HG02885 (cell line): ENCODE measurements around the gene ZNF511.

Experiments
- ATAC-seq: cut with Tn5 transposase; IDR thresholded peaks from one replicate; pipeline ENCODE4 v1.9.1; 2021; ENCODE audit warnings: mild to moderate bottlenecking; ENCODE audit not compliant: unreplicated experiment, poor library complexity

Gene ZNF511

DNA sequence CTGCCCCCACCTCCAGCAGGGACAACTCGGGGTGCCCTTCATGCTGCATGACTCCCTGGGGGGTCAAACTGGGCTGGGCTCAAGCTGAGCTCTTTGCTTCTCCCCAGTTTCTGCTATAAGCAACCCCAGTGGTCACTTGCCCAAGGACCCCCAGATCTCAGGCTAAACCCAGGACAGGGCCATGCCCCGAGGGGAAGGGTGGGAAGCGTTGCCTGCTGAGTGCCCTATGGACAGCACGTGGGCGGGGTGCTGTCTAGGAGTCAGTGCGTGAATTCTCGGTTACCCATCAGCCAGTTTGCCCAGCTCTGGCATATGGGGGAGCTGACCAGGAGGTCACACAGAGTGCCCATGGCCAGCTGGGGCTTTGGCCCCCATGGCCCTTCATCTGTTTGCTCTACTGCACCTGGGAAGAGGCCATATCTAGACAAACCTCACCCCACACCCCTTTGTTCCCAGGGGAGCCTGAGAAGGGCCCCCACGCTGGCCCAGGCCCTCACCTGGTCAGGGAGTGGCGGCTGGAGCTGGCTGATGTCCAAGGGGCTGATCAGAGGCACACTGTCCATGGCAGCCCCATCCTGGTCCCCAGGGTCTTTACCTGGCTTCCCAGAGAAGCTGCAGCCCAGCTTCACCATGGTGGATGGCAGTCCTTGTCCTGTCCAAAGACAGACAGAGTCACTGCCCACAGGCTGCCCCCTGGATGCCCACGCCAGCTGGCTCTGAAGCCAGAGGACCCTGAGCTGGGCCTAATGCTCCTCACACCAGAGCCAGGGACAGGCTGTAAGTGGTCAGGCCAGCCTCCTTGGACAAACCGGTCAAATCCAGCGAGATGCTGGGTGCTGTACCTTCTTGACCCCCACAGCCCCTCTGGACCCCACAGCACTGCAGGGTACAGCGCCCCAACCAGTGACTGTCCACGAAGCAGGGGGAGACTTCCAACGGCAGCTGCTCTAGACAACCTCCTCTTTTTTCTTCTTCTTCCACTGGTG is 19.9 kb downstream of the ZNF511 start:
- ATAC-seq, result no peak

GRCh38 chr10:133329491-133330202 is 20.9 kb downstream of the ZNF511 start:
- ATAC-seq, result peak; percentile 85

DNA sequence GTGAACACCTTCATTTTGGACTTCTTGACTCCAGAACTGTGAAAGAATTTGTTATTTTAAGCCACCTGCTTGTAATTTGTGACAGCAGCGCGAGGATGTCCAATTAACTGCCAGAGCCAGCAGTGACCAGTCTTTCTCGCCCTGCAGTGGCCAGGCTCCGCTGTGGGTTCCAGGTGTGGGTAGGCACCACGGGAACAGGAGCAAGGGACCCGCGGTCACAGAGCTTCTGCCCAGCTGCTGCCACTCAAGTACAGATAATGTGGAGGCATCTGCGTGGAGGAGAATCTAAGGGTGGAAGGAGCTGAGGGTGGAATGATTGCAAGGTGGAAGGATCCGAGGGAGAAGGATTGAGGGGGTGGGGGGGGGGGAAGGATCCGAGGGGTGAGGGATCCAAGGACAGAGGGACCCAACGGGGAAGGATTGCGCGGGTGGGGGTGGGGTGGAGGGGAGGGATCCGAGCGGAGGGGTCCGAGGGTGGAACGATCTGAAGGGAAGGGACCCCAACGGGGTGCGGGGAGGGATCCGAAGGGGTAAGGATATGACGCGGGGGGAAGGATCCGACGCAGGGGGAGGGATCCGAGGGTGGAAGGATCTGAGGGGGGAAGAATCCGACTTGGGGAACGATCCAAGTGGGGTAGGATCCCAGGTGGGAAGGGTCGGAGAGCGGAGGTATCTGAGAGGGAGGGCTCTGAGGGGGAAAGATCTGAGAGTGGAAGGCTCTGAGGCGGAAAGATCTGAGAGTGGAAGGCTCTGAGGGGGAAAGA is 24.4 kb downstream of the ZNF511 start:
- no peak for ATAC-seq

DNA sequence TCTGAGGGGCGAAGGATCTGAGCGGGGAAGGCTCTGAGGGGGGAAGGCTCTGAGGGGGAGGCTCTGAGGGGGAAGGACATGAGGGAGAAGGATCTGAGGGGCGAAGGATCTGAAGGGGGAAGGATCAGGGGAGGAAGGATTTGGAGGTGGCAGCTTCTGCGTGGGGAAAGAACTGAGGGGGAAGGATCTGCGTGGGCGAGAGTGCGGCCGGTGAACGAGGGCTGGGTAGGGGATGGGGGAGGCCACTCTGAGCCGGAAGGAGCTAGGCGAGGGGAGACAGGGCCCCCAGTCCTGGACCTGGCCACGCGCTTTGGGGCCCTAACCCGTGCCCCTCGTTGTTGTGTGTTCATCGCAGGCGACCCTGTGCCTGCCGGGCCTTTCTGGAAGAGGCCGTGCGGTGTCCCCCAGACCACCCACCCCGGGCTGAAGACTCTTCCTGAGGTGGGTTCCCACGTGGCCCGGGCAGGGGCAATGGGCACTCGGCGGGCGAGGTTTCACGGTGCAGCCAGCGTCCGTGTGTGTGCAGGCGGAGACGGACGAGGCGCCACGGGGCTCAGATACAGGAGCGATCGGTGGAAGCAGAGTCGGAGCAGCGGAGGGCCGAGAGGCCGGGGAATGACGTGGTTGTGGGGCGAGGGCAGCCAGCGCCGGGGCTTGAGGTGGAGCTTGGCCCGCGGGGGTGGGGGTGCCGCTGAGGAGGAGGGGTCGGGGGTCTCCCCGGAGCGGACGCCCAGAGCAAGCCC is 26.0 kb downstream of the ZNF511 start:
- ATAC-seq, result peak; percentile 13

GRCh38 chr10:133335246-133336117 is 26.8 kb downstream of the ZNF511 start:
- ATAC-seq, result peak; percentile 47

GRCh38 chr10:133336118-133336576 is 27.4 kb downstream of the ZNF511 start:
- no peak for ATAC-seq

- ATAC-seq, result no peak
Measured at GRCh38 chr10:133336577-133337369, 28.1 kb downstream of the ZNF511 start, which contains the start of gene CALY. Gene CALY (minus strand): TSS chr10:133336896. CDS start chr10:133328989, 7,907 bp downstream.

DNA sequence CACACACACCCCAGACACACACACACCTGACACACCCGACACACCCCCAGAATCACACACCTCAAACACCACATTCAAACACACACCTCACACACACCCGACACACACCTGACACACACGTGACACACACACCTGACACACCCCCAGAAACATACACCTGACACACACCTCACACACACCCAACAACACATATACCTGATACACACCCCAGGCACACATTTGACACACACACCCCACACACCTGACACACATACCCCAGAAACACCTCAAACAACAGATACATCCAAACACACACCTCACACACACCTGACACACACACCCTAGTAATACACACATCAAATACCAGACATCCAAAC is 28.6 kb downstream of the ZNF511 start:
- no peak for ATAC-seq

DNA sequence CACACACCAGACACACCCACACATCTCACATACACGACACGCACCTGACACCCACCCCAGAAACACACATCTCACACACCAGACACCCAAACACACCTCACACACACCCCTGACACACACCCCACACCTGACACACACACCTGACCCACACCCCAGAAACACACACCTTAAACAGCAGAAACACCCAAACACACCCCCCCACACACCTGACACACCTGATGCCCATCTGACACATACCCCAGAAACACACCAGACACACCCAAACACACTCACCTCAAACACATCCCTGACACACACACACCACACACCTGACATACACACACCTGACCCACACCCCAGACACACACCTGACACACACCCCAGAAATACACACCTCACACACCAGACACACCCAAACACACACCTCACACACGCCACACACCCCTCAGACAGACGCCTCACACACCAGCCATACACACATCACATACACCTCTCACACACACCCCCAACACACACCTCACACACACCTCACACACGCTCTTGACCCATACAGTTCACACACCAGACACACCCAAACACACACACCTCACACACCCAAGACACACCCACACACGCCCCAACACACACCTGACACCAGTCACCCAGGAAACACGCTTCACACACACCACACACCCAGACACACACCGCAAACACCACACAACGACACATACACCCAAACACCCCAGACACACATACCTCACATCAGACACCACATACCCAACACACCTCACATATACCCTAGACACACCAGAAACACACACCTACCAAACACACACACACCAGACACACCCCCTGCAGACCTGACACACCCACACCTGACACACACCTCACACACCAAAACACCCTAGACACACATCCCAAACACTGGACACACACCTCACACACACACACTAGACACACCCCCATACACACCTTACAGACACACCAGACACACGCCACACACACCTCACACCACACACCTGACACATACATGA is 29.7 kb downstream of the ZNF511 start:
- ATAC-seq, result no peak

- ATAC-seq, result no peak
Measured at GRCh38 chr10:133339708-133340380, 31.1 kb downstream of the ZNF511 start.

DNA sequence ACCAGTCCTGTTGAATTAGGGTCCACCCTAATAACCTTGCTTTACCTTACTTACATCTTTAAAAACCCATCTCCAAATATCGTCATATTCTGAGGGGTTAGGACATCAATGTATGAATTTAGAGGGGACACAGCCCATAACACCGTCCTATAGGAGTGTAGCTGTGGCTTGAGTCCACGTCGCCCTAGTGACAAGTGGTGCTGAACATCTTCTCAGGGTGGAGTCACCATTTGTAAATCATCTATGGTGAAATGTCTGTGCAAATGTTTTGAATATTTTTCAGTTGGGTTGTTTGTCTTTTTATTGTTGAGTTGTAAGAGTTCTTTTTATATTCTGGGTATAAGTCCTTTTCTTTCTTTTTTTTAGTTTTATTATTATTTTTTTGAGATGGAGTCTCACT is 33.3 kb downstream of the ZNF511 start:
- no peak for ATAC-seq

DNA sequence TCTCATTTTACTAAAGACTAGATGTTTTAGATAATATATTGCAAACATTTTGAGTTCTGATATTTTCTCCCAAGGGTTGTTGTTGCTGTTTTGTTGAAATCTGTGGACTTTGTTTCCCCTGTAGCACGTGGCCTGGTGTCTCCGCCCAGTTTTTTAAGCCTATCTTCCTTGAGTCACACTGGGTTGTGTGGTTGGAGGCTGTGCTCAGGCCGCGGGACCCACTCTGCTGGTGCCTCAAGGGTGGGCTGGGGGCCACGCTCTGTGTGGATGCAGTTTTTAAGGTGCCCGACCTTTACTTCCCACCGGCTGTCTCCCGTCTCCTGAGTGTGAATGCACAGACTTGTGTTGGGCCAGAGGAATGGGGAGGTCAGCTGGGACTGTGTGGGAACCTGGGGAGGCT is 34.2 kb downstream of the ZNF511 start:
- no peak for ATAC-seq

DNA sequence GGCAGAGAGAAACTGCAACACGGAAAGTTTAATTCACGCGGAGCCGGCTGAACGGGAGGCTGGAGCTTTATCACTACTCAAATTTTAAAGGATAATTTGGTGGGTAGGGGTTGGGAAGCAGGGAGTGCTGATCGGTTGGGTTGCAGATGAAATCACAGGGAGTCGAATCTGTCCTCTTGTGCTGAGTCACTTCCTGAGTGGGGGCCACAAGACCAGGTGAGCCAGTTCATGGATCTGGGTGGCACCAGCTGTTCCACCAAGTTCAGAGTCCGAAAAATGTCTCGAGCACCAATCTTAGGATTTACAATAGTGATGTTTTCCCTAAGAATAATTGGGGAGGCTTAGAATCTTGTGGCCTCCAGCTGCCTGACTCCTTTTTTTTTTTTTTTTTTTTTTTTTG is 34.8 kb downstream of the ZNF511 start:
- no peak for ATAC-seq

DNA sequence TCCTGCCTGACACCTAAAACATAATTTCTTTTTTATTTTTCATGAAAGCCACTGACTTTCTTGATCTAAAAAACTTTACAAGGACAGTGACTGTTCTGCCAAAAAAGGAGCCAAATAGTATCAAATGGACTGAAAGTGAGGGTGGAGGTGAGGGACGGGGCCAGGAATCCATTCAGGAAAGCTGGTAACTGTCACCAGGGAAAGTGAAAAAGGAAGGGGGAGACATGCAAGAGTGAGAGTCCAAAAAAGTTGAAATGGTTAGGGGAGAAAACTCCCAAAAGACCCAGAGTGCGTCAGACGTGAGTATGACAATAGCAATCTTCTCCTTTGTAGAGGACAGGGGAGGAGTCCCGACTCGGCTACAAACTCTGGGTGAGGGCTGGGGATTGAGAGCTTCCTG is 35.5 kb downstream of the ZNF511 start:
- no peak for ATAC-seq

DNA sequence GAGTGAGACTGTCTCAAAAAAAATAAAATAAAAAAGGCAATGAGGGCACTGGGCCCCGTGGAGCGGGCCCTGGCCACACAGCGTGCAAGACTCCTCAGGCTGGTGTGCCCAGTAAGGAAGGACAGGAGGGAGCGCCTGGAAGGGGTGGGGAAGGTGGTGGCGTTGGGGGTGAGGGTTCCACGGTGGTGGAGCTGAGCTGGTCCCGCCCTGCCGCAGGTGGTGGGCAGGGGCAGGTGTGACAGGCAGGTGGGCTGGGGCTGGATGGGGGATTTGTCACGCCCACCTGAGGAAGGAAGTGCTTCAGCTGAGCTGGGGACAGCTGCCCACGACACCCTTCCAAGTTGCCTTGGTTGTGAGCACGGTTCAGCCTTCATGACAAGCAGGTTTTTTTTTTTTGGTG is 37.7 kb downstream of the ZNF511 start:
- ATAC-seq, result no peak

GRCh38 chr10:133347710-133348517 is 39.2 kb downstream of the ZNF511 start:
- ATAC-seq, result no peak
